PC-9 (cell line): ENCODE measurements around the gene SNRNP27. TPM values are rescaled to one million over a fixed set of nuclear protein-coding genes. Genes with fewer than 3 reads are reported as not detected.

Experiments used
- BruUV-seq: library from RNA; stranded (reverse); fragments of 400-500 nt; replicated peaks from 2 replicates; lab custom pipeline; 2021; lab: Mats Ljungman, UMichigan
- CTCF ChIA-PET: fragments of 300-600 bp; sonication (Branson Sonifier 250); formaldehyde crosslinking; loops from one replicate; lab custom pipeline; 2022; ENCODE audit warnings: antibody characterized with exemption; lab: Charles Lee
- POLR2A ChIA-PET: fragments of 300-600 bp; sonication (Branson Sonifier 250); formaldehyde crosslinking; loops from one replicate; lab custom pipeline; 2022; ENCODE audit warnings: antibody characterized with exemption; ENCODE audit not compliant: unreplicated experiment; lab: Charles Lee
- DNase-seq, 2 experiments: peaks; one replicate each; pipeline versions ENCODE4 v3.0.0 to v3.0.0-alpha.2; 2015 to 2022; ENCODE audit warnings: mixed read lengths in 1 of 2
- H2AFZ ChIP-seq: fragments of 200-600 bp; sonication (generic); 2 replicates; pipeline ENCODE4 v1.8.1; 2017; ENCODE audit warnings: antibody characterized with exemption
- H3F3A ChIP-seq: fragments of 200-600 bp; sonication (generic); 2 replicates; pipeline ENCODE4 v1.8.1; 2017; ENCODE audit warnings: antibody characterized with exemption, mild to moderate bottlenecking, low read depth; ENCODE audit not compliant: insufficient read depth
- H3K27ac ChIP-seq: fragments of 200-600 bp; sonication (generic); 2 replicates; pipeline ENCODE4 v1.6.1; 2016; ENCODE audit warnings: mixed run types
- H3K27me3 ChIP-seq: fragments of 200-600 bp; sonication (generic); 2 replicates; pipeline ENCODE4 v1.6.1; 2016; ENCODE audit warnings: low read depth, mixed run types; ENCODE audit not compliant: insufficient read depth
- H3K36me3 ChIP-seq: fragments of 200-600 bp; sonication (generic); 2 replicates; pipeline ENCODE4 v1.6.1; 2016; ENCODE audit warnings: low read depth, mixed run types
- H3K4me1 ChIP-seq: fragments of 200-600 bp; sonication (generic); replicated peaks from 2 replicates; pipeline ENCODE4 v1.6.1; 2016; ENCODE audit warnings: mixed run types; ENCODE audit not compliant: insufficient read depth
- H3K4me2 ChIP-seq: fragments of 200-600 bp; sonication (generic); 2 replicates; pipeline ENCODE4 v1.6.1; 2017; ENCODE audit warnings: mixed run types
- H3K4me3 ChIP-seq: fragments of 200-600 bp; sonication (generic); 2 replicates; pipeline ENCODE4 v1.6.1; 2016; ENCODE audit warnings: mixed run types
- H3K79me2 ChIP-seq: fragments of 200-600 bp; sonication (generic); 2 replicates; pipeline ENCODE4 v1.6.1; 2017; ENCODE audit warnings: low read depth, mixed run types
- H3K9me2 ChIP-seq: fragments of 200-600 bp; sonication (generic); 2 replicates; pipeline ENCODE4 v1.8.1; 2017; ENCODE audit warnings: mild to moderate bottlenecking; ENCODE audit not compliant: insufficient read depth
- H3K9me3 ChIP-seq: fragments of 200-600 bp; sonication (generic); 2 replicates; pipeline ENCODE4 v1.8.1; 2016; ENCODE audit warnings: low read depth; ENCODE audit not compliant: insufficient read depth
- H4K20me1 ChIP-seq: fragments of 200-600 bp; sonication (generic); 2 replicates; pipeline ENCODE4 v1.8.1; 2017; ENCODE audit not compliant: insufficient read depth
- CTCF ChIP-seq: fragments of 200-600 bp; sonication (generic); conservative IDR thresholded peaks from 2 replicates; pipeline ENCODE4 v1.6.1; 2017; ENCODE audit warnings: mixed run types, antibody characterized with exemption, mild to moderate bottlenecking, moderate library complexity
- EZH2 ChIP-seq: fragments of 200-600 bp; sonication (generic); IDR thresholded peaks from 2 replicates; pipeline ENCODE4 v1.8.0; 2017; ENCODE audit warnings: antibody characterized with exemption, low read depth
- intact Hi-C: fragments of 100-400 bp; cut with micrococcal nuclease; formaldehyde crosslinking; loops from one replicate; pipeline ENCODE4 v1.10.0; 2022; ENCODE audit not compliant: unreplicated experiment
- total RNA-seq: library from RNA; stranded (reverse); gene quantifications from 2 replicates; pipeline ENCODE4 v1.2.3, GENCODE V29; 2021

SNRNP27 gene
- total RNA-seq, 1 experiment from 2014 or later, result 29.9 TPM

- peak; percentile 99 to 100 for DNase-seq
- Histone ChIP-seq H3K4me1 (peaks cover 45% of the 10 kb centered on the region), H2AFZ (peak overlapping the region; percentile 70), H3K4me3 (peak overlapping the region; percentile 75), H3K4me2 (peak overlapping the region; percentile 91), H3K27me3 (no peaks in the 10 kb centered on the region), H4K20me1 (no peaks in the 10 kb centered on the region), H3K27ac (peak overlapping the region; percentile 80), H3F3A (peaks cover 58% of the 10 kb centered on the region), H3K36me3 (peaks cover 24% of the 10 kb centered on the region), H3K9me3 (no peaks in the 10 kb centered on the region), H3K9me2 (no peaks in the 10 kb centered on the region), H3K79me2 (peaks cover 53% of the 10 kb centered on the region)
- intact Hi-C loops, result loop anchor here (1.0 to 5.0 kb wide), 7 partner anchors 32 to 733 kb away; no protein-coding TSS in a partner anchor
- BruUV-seq, result TSS peak; percentile 93
- POLR2A ChIA-PET, result interaction anchor here (0.5 to 1.7 kb wide), 29 partner anchors 16 to 899 kb away, joined by 3 to 17 read pairs (median 5); partner anchors contain the start of genes C2orf42, FAM136A, SNRPG and TGFA
- no peak for TF ChIP-seq EZH2
- peak; percentile 19; the same call in 1 of the 2 replicates for TF ChIP-seq CTCF
- CTCF ChIA-PET, result interaction anchor here (0.5 to 2.2 kb wide), 12 partner anchors 88 to 706 kb away, joined by 3 to 18 read pairs (median 3); partner anchors contain the start of gene C2orf42
Observed at GRCh38 chr2:69914164-69914949, 20.6 kb downstream of the SNRNP27 start.

GRCh38 chr2:69914950-69915945 is 21.5 kb downstream of the SNRNP27 start, which contains the start of gene MXD1:
MXD1 (plus strand) TSS chr2:69915109; CDS start chr2:69915331, 222 bp downstream.
- Histone ChIP-seq H2AFZ (peak within 1 kb of the TSS; percentile 70), H3K36me3 (peaks cover 31% of the 10 kb centered on the region), H3F3A (peaks cover 49% of the 10 kb centered on the region), H3K79me2 (peaks cover 62% of the 10 kb centered on the region), H3K4me1 (peaks cover 45% of the 10 kb centered on the region), H4K20me1 (no peaks in the 10 kb centered on the region), H3K4me2 (peak within 1 kb of the TSS; percentile 91), H3K27ac (peak within 1 kb of the TSS; percentile 80), H3K9me2 (no peaks in the 10 kb centered on the region), H3K9me3 (no peaks in the 10 kb centered on the region), H3K4me3 (peak within 1 kb of the TSS; percentile 75), H3K27me3 (no peaks in the 10 kb centered on the region)
- no peak for TF ChIP-seq EZH2
- TF ChIP-seq CTCF, result no peak
- intact Hi-C loops, result loop anchor here (1.0 to 5.0 kb wide), 7 partner anchors 32 to 732 kb away; no protein-coding TSS in a partner anchor
- ChIA-PET CTCF (interaction anchor here (0.5 to 2.2 kb wide), 11 partner anchors 147 to 705 kb away, joined by 3 to 18 read pairs (median 3); no protein-coding TSS in a partner anchor), POLR2A (interaction anchor here (0.5 to 1.7 kb wide), 19 partner anchors 15 to 610 kb away, joined by 3 to 17 read pairs (median 5); partner anchors contain the start of genes C2orf42, FAM136A and SNRPG)
- BruUV-seq, result TSS peak; percentile 30
- no peak for DNase-seq
